GM18526 (cell line): ENCODE measurements around the gene TEX11.

Experiments
- POLR2A ChIP-seq: IDR thresholded peaks from 3 replicates; pipeline ENCODE4 v1.6.1; 2011; ENCODE audit not compliant: insufficient read length; ENCODE audit errors: extremely low read depth

The TEX11 gene

GRCh38 chrX:70908541-70908940 is at the start of gene TEX11:
Gene TEX11 (minus strand): TSS chrX:70908711. CDS start chrX:70907789, 922 bp downstream.
- no peak for TF ChIP-seq POLR2A

- TF ChIP-seq POLR2A, result no peak
Observed at GRCh38 chrX:70954871-70955270, 46.4 kb upstream of the TEX11 start.

- TF ChIP-seq POLR2A, result no peak
Observed at GRCh38 chrX:70924294-70924911, 15.9 kb upstream of the TEX11 start.

GRCh38 chrX:70922774-70923473 is 14.4 kb upstream of the TEX11 start:
- no peak for TF ChIP-seq POLR2A

- TF ChIP-seq POLR2A, result no peak
Observed at GRCh38 chrX:70921709-70922352, 13.3 kb upstream of the TEX11 start.

- TF ChIP-seq POLR2A, result no peak
Observed at GRCh38 chrX:70916754-70917153, 8.2 kb upstream of the TEX11 start.

GRCh38 chrX:70907900-70908299 is 611 bp downstream of the TEX11 start:
- TF ChIP-seq POLR2A, result no peak

GRCh38 chrX:70901465-70901864 is 7.0 kb downstream of the TEX11 start:
- no peak for TF ChIP-seq POLR2A

GRCh38 chrX:70878902-70879301 is 29.6 kb downstream of the TEX11 start:
- TF ChIP-seq POLR2A, result no peak

GRCh38 chrX:70852294-70852693 is 56.2 kb downstream of the TEX11 start:
- TF ChIP-seq POLR2A, result no peak

GRCh38 chrX:70834589-70834988 is 73.9 kb downstream of the TEX11 start:
- TF ChIP-seq POLR2A, result no peak

- TF ChIP-seq POLR2A, result no peak
Observed at GRCh38 chrX:70826715-70827114, 81.8 kb downstream of the TEX11 start.

- TF ChIP-seq POLR2A, result no peak
Observed at GRCh38 chrX:70825366-70825765, 83.1 kb downstream of the TEX11 start.

- TF ChIP-seq POLR2A, result no peak
Observed at GRCh38 chrX:70808942-70809940, 99.3 kb downstream of the TEX11 start.

- no peak for TF ChIP-seq POLR2A
Observed at GRCh38 chrX:70806081-70806480, 102.4 kb downstream of the TEX11 start.
